ENCODE data around the gene KRTAP20-2.

KRTAP20-2 gene

DNA sequence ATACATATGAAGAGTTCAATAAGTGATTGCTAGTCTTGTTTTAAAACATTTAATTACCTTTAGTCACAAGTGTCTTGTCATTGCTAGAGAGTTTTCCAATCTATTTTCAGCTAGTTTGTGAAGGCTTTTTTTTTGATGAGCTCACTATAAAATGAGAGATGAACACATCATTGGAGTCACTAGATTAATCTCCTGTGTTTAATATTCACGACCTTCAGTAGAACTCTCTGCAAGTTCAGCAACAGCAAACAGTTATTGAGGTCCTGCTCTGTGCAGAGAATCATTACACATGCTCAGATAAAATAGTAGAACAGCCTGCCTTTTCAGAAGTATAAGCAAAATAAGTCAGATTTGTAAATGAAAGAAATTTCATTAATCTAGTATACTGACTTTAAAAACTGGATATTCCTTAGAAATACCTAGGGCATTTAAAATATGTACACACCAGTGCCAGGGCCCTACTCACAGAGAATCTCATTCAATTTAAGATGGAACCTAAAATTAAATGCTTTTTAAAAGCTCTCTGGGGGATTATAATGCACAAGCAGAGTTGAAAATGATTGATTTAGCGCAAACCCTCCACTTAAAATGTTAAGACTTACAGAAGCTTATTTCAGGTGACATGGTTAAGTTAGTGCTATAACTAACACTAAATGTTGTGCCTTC is 38.1 kb downstream of the KRTAP20-2 start:
- no peak for DNase-seq (ENCODE audit: low read depth in 2 of 3, low spot score in 1 of 3)

- DNase-seq (ENCODE audit: low read depth in 2 of 3, low spot score in 1 of 3): no peak
Measured at GRCh38 chr21:30674312-30674711, 39.3 kb downstream of the KRTAP20-2 start.

GRCh38 chr21:30676737-30677136 is 41.7 kb downstream of the KRTAP20-2 start:
- no peak for DNase-seq (ENCODE audit: low read depth in 2 of 3, low spot score in 1 of 3)

GRCh38 chr21:30680586-30680985 is 45.6 kb downstream of the KRTAP20-2 start:
- DNase-seq (ENCODE audit: low read depth in 2 of 3, low spot score in 1 of 3): no peak

- no peak for DNase-seq (ENCODE audit: low read depth in 2 of 3, low spot score in 1 of 3)
Measured at GRCh38 chr21:30684506-30684905, 49.5 kb downstream of the KRTAP20-2 start.

Measured in stimulated activated CD4-positive, alpha-beta T cell treated with anti-CD3 and anti-CD28 coated beads, Interleukin-12 subunit alpha, Interleukin-12 subunit beta, amount 100 ng/mL, for 48 hours (primary cell).